NCI-H345 treated with DMSO at 0.1 percent for 48 hours (cell line): Measurements from ENCODE around the gene CD248.
"Not testable (repeated sequence)": the region's sequence is repeated elsewhere in the genome, so short reads cannot be mapped to it uniquely, and the experiment has no call there.

Experiments used
- DNase-seq: peaks from one replicate; lab custom pipeline; 2025; ENCODE audit not compliant: unreplicated experiment; lab: John Stamatoyannopoulos, UW

Gene CD248

GRCh38 chr11:66313321-66314185 is 3.3 kb downstream of the CD248 start:
- no peak for DNase-seq

- DNase-seq: peak; percentile 95
Measured at GRCh38 chr11:66312549-66313320, 4.1 kb downstream of the CD248 start.

- DNase-seq: peak; percentile 94
Measured at GRCh38 chr11:66311965-66312548, 4.8 kb downstream of the CD248 start.

DNA sequence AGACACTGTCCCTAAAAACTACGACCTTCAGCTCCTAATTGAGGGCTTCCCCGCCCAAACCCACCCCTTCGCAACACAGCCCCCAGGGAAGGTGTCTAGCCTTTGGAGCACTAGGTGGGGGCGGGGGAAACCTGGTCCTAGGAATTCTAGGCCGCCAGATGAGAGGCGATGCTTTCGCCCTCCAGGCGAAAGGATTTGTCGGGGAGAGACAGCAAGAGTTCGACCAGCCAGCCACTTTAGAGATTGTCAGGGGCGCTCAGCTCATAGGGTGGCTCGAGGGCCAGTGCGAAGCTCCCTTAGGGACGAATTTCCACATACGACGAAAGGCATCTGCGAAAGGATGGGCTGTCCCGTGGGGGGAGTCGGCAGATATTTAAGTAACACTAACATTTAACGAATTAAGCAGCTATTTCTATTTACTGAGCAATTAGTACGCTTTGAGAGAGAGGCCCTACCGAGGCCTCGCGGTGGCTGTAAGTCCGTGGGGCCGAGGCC is 5.3 kb downstream of the CD248 start:
- no peak for DNase-seq

DNA sequence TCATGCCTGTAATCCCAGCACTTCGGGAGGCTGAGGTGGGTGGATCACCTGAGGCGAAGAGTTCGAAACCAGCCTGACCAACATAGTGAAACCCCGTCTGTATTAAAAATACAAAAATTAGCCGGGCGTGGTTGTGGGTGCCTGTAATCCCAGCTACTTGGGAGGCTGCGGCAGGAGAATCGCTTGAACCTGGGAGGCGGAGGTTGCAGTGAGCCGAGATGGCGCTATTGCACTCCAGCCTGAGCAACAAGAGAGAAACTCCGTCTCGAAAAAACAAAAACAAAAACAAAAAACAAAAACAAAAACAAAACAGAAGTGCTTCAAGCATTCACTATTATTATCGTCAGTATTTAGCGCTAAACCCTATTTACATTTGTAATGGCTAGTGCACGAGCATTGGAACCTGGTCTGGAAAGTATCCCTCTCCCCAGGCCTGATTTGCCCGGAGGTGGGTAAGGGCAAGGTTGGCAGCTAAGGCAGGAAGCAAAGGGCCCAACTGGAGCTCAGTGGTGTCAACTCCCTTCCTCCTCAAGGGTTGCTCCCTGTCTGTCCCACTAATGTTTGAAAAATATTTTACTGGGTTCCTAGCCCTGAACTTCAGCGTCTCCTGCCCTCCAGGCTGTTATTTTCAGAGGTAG is 5.9 kb downstream of the CD248 start:
- DNase-seq: not testable (repeated sequence)

DNA sequence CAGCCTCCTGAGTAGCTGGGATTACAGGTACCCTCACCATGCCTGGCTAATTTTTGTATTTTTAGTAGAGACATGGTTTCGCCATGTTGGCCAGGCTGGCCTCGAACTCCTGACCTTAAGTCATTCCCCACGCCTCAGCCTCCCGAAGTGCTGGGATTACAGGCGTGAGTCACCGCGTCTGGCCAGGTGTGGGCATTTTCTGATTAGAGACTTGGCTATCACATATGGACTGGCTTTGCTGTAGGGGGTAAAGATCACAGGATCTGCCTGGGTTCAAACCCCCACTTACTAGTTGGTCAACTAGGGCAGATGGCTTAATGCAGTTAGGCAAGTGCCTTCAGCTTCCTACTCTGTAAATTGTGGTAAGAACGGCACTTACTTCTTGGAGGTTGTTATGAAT is 6.5 kb downstream of the CD248 start:
- DNase-seq: no peak

DNA sequence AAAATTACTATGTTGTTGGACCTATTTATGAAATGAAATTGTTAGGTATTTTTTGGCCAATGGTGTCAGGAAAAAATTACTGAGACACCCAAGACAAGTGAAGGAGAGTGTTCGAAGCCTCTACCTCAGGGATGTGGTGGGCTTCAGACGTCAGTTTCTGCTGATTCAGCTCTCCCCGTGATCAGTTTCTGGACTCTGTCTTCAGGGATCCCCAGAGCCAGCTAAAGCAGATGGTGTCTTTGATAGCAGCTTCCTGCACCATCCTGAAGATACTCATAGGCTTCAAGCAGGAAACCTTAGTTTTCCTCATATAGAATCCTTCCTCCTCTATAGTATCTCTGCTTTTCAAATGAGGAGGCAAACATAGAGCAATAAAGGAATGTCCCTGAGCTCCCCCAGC is 7.4 kb downstream of the CD248 start:
- no peak for DNase-seq

DNA sequence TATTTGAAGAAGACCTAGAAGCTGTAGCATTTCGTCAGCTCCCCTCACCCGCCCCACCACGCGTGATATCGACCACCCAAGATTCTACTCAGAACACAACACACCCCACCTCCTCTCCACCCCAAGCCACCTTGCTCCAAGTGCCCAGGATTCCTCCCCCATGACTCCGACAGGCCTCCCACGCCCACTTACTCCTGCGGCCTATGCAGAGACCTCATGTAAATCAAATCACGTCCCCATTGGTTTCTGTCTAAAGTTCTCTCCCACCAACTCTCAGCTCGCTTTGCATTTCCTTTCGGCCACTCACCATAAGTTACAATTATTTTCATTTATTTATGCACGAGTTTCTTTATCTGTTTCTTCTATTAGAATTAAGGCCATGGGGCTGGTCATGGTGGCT is 14.2 kb downstream of the CD248 start:
- no peak for DNase-seq

DNA sequence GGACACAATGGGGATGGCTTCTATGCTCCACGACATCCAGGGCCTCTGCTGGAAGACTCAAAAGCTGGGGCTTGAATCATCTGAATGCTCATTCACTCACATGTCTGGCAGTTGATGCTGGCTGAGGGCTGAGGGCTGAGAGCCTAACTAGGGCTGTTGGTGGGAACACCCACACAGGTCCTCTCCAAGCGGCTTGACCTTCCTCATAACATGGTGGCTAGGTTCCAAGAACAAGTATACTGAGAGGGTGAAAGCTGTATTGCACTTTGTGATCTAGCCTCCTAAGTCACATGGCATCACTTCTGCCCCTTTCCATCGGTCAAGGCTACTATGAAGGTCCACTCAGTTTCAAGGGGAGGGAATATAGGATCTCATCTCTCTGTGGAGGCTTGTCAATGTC is 17.7 kb downstream of the CD248 start:
- no peak for DNase-seq

- DNase-seq: no peak
Measured at GRCh38 chr11:66297610-66298009, 19.2 kb downstream of the CD248 start.

DNA sequence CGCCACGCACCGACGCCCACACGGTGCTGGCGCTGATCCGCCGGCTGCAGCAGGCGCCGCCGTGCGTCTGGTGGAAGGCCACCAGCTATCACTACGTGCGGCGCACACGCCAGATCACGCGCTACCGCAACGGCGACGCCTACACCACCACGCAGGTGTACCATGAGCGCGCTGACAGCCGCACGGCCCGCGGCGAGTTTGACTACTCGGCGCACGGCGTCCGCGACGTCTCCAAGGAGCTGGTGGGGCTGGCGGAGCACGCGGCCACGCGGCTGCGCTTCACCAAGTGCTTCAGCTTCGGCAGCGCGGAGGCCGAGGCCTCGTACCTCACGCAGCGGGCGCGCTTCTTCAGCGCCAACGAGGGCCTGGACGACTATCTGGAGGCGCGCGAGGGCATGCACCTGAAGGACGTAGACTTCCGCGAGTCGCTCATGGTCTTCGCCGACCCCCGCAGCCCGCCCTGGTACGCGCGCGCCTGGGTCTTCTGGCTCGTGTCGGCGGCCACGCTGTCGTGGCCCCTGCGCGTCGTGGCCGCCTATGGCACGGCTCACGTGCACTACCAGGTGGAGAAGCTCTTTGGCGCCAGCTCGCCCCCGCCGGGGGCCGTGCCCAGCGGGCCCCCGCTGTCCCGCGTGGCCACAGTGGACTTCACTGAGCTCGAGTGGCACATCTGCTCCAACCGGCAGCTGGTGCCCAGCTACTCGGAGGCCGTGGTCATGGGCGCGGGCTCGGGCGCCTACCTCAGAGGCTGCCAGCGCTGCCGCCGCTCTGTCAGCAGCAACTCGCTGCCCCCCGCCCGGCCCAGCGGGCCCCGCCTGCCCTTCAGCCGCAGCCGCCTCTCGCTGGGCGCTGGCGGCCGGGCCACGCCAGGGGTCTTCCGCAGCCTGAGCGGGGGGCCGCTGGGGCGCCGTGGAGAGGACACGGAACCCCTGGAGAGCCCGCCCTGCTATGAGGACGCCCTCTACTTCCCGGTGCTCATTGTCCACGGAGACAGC is 21.9 kb downstream of the CD248 start:
- no peak for DNase-seq

- no peak for DNase-seq
Measured at GRCh38 chr11:66293777-66294625, 22.8 kb downstream of the CD248 start.

- DNase-seq: no peak
Measured at GRCh38 chr11:66293352-66293751, 23.5 kb downstream of the CD248 start.

DNA sequence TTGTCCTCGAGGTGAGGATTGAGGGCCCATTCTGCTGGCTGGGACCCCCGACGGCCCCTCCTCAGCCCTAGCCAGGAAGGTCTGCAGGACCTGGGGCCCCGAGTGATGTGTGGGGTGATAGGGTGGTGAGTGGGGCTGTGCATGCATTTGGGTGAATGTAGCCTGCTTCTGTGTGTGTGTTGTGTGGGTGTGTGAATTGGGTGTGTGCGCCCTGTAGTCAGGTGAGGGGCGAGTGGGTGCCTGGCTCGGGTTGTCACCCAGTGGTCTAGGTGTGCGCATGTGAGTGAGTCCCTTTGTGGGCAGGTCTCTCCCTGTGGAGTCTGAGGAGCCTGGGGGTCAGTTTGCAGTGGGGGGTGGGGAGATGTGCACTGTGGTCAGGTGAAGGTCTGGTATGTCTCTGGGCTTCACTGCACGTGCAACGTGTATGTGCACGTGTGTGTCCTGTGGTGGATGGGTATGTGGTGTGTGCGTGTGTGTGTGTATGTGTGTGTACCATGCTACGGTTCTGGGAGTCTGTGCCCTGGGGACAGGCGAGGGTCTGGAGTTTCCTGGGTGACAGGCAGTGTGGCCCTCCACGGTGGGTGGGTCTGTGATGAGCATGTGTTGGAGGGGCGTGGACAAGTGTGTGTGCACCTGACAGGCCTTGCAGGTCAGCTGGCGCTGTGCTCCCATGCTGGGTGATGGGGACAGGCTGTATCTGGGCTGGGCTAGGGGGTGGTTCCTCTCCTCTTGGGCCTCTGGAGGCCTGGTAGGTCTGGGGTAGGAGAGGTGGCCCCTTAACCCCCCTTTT is 24.1 kb downstream of the CD248 start:
- DNase-seq: no peak

DNA sequence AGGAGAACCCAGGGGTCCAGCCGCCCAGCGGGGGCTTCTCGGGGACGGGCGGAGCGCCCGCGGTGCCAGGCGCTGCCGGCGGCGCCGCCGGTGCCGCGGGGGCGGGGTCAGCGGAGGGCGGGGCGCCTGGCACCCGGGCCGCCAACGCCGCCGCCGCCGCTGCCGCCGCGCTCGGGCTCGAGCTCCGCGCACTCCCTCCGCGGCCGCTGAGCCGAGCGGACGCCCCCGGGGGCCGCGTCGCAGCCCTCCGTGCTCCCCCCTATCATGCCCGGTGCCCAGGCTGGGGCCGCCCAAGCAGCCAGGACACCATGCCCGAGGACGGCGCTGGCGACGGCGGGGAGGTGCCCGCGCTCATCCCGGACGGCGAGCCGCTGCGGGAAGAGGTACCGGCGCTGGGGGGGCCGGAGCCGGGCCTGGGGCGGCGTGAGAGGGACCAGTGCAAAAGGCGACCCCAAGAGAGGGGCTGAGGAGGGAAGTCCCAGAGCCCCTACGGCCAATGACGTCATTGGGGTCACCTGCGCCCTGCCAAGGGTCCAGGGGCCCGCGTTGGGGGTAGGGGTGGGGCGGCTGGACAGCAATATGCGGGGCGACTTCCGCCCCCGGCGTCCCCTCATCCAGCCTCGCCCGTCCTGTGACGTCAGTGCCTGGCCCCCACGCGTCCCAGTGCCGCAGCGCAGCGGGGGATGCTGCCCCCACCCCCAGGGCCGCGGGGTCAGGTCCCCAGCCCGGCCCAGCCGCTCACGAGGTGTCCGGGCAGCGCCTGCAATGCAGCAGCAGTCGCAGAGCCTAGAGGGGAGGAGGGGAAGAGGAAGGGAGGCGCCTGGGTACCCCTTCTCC is 24.9 kb downstream of the CD248 start, which contains the start of gene TMEM151A:
Gene TMEM151A, plus strand, starts transcription at position 189 of the 837 bp plus-strand sequence. Its CDS starts 120 bp downstream, at position 309.
- no peak for DNase-seq

DNA sequence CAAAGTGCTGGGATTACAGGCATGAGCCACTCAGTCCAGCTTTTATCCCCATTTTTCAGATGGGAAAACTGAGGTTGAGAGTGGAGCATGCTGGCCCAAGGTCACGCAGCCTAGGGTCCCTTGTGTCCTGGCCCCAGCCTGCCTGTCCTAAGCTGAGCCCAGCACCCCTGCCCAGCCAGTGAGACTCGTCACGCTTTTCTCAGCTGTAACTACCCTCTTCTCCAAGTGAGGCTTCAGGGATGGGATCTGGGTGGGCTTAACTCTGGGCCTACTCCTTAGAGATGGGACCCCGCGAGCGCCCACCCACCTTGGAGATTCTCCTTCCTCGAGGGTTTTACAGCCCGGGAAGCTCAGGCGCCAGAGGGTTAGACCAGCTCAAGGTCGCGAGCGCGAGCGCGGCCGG is 25.5 kb downstream of the CD248 start:
- DNase-seq: no peak

- DNase-seq: no peak
Measured at GRCh38 chr11:66290330-66290621, 26.6 kb downstream of the CD248 start.
